ENCODE data around the gene PKNOX2. TPM values are rescaled to one million over a fixed set of nuclear protein-coding genes. Genes with fewer than 3 reads are reported as not detected.

PKNOX2 gene
- total RNA-seq, 1 donor from 2014 or later = 8.7 TPM

DNA sequence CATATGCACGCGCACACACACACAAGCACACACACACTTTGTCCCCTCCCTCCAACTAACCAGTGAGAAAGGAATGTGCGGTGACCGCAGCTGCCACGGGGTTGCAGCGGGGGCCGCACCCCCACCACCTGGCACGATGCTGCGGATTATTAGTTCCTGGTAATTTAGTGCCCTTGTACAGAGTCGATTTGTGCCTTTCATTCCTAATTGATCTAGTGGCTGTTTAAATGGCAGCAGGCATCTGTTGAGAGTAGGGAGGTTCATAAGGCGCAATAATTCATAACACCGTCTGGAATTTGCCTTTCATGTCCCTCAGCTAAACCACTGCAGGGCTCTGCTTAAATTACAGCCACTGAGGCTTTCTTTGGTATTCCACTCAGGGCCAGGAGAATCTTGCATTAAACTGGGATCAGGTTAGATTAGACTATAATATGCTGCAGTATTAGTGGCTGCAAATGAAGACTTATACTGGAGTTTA lies 217.8 kb downstream of the PKNOX2 start:
- Mint-ChIP-seq H3K36me3 (ENCODE audit: unreplicated experiment) (peaks cover 5% of the 10 kb centered on the region), H3K9me3 (ENCODE audit: unreplicated experiment) (peaks cover 3% of the 10 kb centered on the region), H3K27me3 (ENCODE audit: unreplicated experiment) (no peaks in the 10 kb centered on the region), H3K4me3 (ENCODE audit: unreplicated experiment) (no peak overlapping the region), H3K4me1 (ENCODE audit: low read depth, unreplicated experiment) (peaks cover 13% of the 10 kb centered on the region), H3K27ac (ENCODE audit: unreplicated experiment) (peak overlapping the region; percentile 56)
- TF ChIP-seq, protein P1, sequence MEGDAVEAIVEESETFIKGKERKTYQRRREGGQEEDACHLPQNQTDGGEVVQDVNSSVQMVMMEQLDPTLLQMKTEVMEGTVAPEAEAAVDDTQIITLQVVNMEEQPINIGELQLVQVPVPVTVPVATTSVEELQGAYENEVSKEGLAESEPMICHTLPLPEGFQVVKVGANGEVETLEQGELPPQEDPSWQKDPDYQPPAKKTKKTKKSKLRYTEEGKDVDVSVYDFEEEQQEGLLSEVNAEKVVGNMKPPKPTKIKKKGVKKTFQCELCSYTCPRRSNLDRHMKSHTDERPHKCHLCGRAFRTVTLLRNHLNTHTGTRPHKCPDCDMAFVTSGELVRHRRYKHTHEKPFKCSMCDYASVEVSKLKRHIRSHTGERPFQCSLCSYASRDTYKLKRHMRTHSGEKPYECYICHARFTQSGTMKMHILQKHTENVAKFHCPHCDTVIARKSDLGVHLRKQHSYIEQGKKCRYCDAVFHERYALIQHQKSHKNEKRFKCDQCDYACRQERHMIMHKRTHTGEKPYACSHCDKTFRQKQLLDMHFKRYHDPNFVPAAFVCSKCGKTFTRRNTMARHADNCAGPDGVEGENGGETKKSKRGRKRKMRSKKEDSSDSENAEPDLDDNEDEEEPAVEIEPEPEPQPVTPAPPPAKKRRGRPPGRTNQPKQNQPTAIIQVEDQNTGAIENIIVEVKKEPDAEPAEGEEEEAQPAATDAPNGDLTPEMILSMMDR (IDR thresholded peaks at IDR 0.05; ENCODE audit: partially characterized antibody, unreplicated experiment) = no peak
- no peak for DNase-seq

DNA sequence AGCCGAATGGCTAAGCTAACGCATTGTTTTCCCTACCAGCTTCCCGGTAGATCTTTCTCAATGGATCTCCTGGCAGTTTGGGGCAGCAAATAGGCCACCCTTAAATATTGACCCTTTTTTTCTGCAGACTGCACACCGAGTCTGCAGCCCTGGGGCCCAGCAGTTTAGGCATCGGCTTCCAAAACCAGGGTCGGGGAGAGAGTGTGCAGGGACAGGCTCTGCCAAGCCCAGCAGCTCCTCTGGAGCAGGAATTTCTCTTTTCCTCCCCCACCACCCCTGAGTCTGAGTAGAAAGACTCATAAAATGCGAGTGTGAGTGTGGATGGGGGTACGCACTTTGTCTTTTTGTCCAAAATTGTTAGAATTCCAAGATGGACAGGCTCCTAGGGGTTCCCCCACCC lies 218.3 kb downstream of the PKNOX2 start:
- Mint-ChIP-seq H3K27ac (ENCODE audit: unreplicated experiment) (no peak overlapping the region), H3K9me3 (ENCODE audit: unreplicated experiment) (peaks cover 3% of the 10 kb centered on the region), H3K36me3 (ENCODE audit: unreplicated experiment) (peaks cover 5% of the 10 kb centered on the region), H3K27me3 (ENCODE audit: unreplicated experiment) (peaks cover under 1% of the 10 kb centered on the region), H3K4me1 (ENCODE audit: low read depth, unreplicated experiment) (peaks cover 13% of the 10 kb centered on the region), H3K4me3 (ENCODE audit: unreplicated experiment) (no peak overlapping the region)
- no peak for DNase-seq
- TF ChIP-seq, protein P1 (IDR thresholded peaks at IDR 0.05; ENCODE audit: partially characterized antibody, unreplicated experiment) = no peak

DNA sequence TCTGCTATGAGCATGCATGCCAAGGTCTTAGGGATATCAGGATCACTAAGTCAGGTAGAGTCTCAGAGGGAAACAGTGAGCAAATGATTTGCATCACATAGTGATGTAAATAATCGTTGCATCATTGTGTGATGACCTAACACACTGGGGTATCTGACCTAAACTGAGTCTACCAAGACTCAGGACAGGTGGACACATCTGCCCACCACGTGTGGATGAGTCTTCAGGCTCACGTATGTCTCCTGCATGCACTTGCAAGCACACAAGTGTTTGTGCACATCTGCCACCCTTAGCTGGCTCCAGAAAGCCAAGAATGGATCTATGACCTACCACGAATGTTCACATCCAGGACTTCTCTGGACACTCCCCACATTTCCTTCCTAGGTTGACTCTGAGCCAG lies 220.3 kb downstream of the PKNOX2 start:
- Mint-ChIP-seq H3K4me3 (ENCODE audit: unreplicated experiment) (no peak overlapping the region), H3K4me1 (ENCODE audit: low read depth, unreplicated experiment) (peaks cover 13% of the 10 kb centered on the region), H3K9me3 (ENCODE audit: unreplicated experiment) (peaks cover 4% of the 10 kb centered on the region), H3K27me3 (ENCODE audit: unreplicated experiment) (peaks cover 2% of the 10 kb centered on the region), H3K27ac (ENCODE audit: unreplicated experiment) (no peak overlapping the region), H3K36me3 (ENCODE audit: unreplicated experiment) (peaks cover 5% of the 10 kb centered on the region)
- DNase-seq = no peak
- TF ChIP-seq, protein P1 (IDR thresholded peaks at IDR 0.05; ENCODE audit: partially characterized antibody, unreplicated experiment) = no peak

DNA sequence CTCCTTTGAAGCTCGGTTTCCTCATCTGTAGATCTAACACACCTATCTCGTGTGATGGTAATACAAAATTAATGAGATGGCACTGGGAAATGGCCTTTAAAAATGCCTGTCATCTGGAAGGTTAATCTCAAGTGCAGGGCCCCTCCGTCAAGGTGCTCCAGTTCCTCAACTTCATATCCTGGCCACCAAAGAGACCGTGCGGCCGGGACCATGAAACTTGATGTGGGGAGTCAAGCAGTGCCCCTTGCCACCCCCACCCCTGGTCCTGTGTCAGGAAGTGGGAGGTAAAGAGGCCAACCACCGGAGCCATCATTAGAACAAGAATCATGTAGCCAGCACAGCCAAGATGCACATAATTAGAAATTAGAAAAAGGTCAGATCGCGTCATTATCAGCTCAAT lies 223.3 kb downstream of the PKNOX2 start:
- Mint-ChIP-seq H3K27ac (ENCODE audit: unreplicated experiment) (no peak overlapping the region), H3K36me3 (ENCODE audit: unreplicated experiment) (peaks cover 5% of the 10 kb centered on the region), H3K4me3 (ENCODE audit: unreplicated experiment) (no peak overlapping the region), H3K27me3 (ENCODE audit: unreplicated experiment) (peaks cover 2% of the 10 kb centered on the region), H3K4me1 (ENCODE audit: low read depth, unreplicated experiment) (no peaks in the 10 kb centered on the region), H3K9me3 (ENCODE audit: unreplicated experiment) (peaks cover 1% of the 10 kb centered on the region)
- no peak for DNase-seq
- TF ChIP-seq, protein P1 (IDR thresholded peaks at IDR 0.05; ENCODE audit: partially characterized antibody, unreplicated experiment) = no peak

DNA sequence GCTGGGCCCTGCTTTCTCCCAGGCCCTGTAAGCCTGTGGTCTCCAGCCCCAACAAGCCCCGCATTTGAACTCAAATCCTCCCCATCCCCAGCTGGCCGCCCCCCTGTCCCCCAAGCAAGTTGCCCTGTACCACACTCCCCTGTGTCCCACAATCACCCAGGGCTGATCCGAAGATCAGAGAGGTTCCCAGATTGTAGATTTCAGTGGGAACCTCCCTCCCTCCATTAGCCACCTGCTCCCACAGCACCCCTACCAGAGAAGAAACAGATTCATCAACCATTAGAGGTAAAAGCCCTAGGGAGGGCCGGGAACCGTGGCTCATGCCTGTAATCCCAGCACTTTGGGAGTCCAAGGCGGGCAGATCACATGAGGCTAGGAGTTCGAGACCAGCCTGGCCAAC lies 224.1 kb downstream of the PKNOX2 start:
- H3K27ac Mint-ChIP-seq (ENCODE audit: unreplicated experiment) = no peak overlapping the region
- H3K4me3 Mint-ChIP-seq (ENCODE audit: unreplicated experiment) = no peak overlapping the region
- peaks cover 2% of the 10 kb centered on the region for H3K27me3 Mint-ChIP-seq (ENCODE audit: unreplicated experiment)
- H3K4me1 Mint-ChIP-seq (ENCODE audit: low read depth, unreplicated experiment) = no peaks in the 10 kb centered on the region
- TF ChIP-seq, protein P1 (IDR thresholded peaks at IDR 0.05; ENCODE audit: partially characterized antibody, unreplicated experiment) = no peak
- DNase-seq = no peak
- H3K36me3 Mint-ChIP-seq (ENCODE audit: unreplicated experiment) = peaks cover 5% of the 10 kb centered on the region
- H3K9me3 Mint-ChIP-seq (ENCODE audit: unreplicated experiment) = peaks cover 1% of the 10 kb centered on the region

All from glutamatergic neuron (in vitro differentiated cells).